CD4-positive, alpha-beta T cell treated with Interleukin-4 for 4 hours (primary cell): Measurements from ENCODE around the gene SEMA4G.

ENCODE experiments used
- DNase-seq: peaks from one replicate; pipeline ENCODE4 v3.0.0-alpha.2; 2020

Gene SEMA4G

DNA sequence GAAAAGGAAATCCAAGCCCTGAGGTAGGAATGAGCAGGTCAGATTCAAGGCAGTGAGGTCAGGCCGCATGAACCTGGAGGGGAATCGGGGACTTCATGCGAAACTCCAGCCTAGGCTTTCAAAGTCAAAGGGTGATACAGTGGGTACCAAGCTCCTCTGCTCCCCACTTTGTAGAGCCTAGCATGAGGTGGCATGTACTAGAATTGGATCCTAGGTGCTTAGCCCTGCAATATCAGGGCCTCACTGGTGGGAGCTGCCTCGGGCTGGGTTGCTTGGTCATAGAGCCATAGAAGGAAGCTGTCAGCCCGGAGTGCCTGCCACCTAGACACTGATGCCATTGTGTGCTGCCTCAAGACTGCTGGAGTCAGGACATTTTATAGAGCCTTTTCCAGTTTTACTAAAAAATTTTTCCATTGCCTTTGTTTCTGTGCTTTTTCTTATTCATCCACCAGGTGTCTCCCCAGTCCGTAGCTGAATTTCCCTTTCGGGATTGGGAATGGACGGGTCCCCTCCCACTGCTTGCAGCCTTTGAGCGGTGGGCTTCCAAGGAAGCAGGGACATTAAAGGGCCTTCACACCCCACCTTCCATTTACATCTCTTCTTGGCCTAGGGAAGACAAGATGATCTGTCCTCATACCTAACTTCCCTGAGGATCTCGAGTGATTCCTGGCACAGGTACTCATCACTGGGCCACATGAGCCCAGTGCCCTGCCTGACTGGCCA is 24.8 kb downstream of the SEMA4G start:
- no peak for DNase-seq

DNA sequence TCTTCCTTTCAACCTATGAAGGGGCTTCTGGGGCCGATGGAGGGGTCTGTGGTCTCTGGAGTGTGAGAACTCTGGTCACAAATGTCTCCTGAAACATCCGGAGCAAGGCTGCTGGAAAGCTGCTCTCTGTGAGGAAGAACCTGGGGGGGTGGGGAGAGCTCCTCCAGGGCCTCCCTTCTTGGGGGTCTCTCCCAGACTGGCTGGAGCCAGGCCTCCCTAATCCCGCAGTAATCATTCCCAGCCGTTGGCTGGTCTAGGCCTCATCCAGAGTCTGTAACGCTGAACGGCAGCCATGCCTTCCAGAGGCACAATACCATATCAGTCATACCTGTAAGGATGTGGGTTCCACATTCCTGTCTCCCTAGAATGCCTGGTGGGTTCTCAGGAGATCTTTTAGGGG is 25.9 kb downstream of the SEMA4G start:
- no peak for DNase-seq

DNA sequence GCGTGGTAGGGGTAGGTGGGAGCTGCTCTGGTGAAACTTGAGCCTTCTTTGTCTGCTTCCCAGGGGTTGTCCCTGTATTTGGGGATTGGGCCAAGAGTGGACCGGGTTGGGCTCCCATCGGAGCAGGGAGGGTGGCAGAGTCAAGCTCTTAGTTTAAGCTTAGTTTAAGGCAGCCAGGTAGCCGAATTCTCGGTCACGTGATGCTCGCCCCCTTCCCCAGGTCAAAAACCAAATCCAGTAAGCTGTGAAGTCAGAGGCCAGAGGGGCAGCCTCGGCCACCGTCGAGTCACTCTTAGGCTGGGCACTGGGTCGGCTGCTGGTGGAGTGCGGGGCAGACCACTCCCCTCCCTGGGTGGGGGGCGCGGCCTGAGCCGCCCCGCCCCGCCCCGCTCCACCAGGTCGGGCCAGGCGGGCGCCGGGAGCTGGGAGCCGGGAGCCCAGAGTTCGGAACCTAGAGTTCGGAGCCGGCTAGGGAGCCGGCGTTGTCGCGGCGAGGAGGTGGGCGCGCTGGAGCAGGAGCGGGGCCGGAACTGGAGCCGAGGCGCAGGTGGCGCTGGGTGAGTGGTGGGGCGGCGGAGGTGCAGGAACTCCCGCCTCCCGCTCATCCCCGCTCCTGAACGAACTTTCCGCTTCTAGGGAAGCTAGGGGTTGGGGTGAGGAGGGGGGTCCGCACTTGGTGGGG is 27.5 kb downstream of the SEMA4G start:
- DNase-seq, result peak; percentile 10

DNA sequence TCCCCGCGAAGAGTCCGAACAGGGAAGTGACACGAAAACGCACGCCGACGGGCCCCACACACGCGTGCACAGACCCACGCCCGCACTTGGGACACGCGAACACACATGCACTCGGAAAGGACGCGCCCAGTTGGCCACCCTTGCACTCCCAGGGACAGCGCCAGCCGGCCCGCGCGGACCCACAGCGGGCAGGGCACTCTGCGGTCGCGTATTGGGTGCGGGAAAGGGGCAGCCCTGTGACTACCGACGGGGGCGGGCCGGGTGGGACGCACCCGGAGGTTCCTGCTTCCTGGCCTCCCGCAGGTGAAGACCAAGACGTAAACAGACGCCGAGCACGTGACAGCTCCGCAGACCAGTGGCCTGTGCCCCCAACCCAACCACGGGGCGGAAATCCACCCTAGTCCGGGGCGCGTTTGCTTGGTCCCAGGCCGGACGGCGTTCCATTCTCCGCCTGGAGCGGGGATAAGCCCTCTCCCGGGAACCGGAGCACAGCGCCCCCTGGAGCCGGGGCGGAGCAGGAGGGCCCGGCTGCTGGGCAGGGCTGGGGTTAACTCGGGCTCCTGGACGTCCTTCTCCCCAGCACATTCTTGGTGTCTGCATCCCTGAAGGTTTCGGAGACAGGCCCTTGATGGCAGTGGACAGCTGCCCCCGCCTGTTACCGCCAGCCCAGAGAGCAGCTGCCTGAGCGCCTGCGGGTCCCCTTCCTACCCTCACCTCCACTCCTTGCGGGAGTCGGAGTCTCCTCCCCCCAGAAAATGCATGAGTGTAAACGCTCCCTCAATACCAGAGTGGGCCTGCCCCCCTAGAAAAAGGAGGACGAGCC is 28.3 kb downstream of the SEMA4G start:
- peak; percentile 59 for DNase-seq

DNA sequence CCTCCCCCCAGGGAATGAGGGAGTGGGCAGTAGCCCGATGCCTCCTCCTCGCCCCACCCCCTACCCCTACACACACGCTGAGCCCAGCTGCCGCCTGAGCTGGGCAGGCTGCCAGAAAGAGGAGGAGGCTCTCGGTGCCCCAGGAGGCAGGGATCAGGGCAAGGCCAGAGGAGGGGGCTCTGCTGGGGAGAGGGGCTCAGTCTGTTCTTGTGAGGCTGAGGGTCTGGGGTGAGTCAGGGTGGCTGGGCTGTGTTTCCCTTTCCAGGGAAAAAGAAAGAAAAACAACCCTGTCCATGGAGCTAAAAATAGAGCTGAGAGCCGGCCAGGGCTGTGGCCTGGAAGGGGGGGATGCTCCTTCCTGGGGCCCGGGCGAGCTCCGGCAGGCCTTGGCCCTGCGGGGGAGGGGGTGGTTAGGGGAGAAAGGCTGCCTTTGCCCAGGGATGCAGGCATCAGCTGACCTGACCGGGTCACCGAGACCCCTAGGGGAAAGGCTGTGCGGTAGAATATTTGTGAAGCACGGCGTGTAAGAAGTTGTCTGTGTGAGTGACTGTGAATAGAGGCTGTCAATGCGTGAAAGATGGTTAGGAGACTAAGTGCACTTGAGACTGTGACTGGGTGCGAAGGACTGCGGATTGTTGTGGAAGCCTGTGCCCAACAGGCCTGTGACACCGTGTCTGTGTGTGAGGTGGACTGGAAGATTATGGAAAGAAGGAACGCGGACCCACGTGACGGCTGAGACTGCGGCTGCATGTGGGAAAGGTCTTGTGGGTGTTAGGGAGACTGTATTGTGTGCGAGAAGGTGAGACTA is 29.1 kb downstream of the SEMA4G start:
- peak; percentile 51 for DNase-seq

DNA sequence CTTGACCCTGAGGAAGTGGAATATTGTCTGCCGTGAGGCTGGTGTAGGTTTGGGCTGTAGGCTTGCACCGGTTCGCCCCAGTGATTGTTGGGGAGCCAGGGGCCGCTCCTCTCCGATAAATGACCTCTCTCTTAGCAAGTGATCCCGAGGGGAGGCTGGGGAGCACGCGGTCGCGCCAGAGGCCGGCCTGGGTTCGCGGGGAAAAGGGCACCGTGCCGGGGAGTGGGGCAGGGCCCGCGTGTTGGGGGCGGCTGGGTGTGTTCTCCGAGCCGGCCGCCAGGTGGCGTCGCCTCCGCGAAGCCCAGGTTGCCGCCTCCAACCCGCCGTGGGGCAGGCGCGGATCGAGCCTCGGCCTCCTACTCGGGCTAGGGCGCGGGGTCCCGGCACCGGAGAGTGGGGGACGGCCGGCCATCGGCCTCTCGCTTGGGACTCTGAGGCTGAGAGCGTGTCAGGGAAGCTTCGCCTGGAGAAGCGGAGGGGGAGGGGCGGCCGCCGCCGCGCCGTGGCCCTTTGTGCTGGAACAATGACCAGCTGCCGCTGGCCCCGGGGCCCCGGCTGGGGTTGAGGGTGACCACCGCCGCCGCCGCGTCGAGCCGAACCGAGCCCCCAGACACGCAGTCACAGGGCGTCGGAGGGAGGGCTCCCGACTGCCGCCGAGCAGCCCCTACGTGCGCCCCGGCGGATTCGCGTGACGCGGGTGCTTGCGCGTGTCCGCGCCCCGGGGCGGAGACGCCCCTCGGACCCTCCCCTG is 29.9 kb downstream of the SEMA4G start:
- peak; percentile 56 for DNase-seq

DNA sequence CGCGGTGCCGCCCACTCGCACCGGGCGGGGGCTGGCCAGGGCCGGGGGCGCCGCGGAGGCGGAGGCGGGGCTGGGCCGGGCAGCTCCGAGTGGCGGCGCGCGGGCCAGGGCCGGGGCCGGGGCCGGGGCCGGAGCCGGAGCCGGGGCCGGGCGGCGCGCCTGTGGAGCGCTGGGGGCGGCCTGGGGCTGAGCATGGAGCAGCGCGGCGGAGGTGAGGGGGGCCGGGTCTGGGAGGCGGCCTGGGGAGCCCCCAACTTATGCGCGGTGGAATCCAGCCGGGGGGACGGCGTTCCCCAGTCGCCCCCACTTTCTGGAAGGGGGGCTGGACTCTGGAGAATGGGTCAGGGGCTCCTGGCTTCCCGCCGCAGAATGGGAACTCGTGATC is 30.4 kb downstream of the SEMA4G start, which contains the start of gene LZTS2:
Gene LZTS2, plus strand, starts transcription at position 67 of the 385 bp plus-strand sequence. CDS start 2,731 bp downstream, outside the sequence.
- no peak for DNase-seq

DNA sequence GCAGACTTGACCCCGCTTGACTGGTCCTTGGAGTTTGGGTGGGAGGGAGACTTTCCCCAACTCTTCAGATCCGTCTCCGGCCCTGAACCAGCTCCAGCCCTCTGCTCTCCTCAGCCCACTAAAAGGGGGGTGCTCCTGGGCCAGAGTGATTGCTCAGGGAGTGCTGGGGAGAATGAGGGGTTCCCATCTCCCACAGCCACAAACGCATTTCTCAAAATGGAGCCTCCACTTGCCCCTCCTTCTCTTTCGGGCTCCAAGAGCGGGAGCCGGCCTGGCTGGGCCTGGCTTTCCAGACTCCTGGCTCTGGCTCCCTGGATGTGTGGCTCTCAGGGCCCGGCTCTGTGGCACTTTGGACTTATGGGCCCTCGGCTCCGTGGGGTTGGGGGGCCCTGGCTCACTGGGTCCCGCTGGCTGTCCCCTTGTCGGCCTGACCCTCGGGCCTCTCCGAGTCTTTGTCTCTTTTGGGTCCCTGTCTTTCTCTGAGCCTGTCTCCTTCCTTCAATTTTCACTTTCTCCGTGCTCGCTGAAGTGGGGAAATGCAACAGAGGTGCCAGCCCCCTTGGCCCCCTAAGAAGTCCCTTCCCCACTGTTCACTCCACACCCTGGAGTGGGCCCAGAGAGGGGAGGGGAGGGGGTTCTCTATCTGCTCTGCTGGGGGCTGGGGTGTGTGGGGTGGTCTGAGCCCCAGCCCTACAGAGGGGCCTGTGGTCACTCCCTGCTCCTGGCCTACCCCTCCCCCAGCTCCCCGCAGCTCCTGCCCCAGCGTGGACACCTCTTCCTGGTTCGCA is 31.0 kb downstream of the SEMA4G start:
- no peak for DNase-seq

DNA sequence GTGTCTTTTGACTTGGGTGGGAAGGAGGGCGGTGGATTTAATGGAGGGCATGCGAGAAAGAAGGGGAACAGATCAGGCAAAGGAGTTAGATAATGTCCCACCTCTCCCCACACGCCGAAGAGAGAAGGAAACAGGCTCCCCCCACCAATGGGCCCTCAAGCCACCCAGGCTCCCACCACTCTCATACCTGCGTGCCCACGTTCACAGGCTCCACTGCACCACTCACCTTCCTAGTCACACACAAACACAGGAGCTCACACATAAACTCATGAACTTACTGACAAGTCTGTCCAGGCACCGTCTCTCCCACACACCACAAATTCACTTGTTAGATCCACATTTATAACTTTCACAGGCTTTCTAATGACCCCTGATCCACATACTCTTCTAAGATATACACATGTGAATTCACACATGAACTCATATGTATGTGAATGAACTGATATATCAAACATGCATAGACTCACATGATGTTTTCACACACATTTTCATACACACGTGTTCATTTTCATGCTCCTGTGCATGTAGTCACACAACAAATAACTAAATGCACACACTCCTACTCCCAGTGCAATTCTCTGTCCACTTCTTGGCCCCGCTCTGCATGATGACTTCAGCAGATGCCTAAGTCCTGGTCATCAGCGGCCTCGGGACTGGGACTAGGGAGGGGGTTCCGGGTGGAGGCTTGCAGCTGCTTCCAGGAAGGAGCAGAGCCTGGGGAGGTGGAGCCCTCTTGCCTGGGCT is 31.8 kb downstream of the SEMA4G start:
- DNase-seq, result no peak

DNA sequence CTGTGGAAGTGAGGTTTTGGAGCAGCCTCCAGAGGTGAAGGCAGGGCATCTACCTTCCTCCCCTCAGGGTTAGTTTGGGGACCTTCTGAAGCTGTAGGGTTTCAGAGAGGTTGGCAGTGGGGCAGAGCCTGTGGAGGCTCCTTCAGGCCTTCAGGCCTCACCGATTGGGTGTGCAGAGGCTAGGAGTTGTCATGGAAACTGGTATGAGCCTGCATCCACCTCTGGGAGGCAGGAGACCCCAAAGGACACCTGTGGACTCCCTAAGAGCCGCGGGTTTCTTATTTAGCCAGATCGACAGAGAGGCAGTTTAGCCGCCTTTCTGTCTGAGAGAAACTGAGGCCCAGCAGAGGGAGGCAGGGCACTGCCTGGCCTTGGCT is 32.3 kb downstream of the SEMA4G start:
- DNase-seq, result no peak

DNA sequence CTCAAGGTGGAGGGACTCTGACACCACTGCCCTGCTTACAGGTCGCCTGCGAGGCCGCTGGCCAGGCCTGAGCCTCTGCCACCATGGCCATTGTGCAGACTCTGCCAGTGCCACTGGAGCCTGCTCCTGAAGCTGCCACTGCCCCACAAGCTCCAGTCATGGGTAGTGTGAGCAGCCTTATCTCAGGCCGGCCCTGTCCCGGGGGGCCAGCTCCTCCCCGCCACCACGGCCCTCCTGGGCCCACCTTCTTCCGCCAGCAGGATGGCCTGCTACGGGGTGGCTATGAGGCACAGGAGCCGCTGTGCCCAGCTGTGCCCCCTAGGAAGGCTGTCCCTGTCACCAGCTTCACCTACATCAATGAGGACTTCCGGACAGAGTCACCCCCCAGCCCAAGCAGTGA is 33.2 kb downstream of the SEMA4G start:
- no peak for DNase-seq

DNA sequence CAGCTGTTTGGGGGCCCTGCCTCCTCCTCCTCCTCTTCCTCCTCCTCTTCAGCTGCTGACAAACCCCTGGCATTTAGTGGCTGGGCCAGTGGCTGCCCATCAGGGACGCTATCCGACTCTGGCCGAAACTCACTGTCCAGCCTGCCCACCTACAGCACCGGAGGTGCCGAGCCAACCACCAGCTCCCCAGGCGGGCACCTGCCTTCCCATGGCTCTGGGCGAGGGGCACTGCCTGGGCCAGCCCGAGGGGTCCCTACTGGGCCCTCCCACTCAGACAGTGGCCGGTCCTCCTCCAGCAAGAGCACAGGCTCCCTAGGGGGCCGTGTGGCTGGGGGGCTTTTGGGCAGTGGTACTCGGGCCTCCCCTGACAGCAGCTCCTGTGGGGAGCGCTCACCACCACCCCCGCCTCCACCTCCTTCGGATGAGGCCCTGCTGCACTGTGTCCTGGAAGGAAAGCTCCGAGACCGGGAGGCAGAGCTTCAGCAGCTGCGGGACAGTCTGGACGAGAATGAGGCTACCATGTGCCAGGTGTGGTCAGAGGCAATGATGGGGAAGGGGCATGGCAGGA is 34.4 kb downstream of the SEMA4G start:
- DNase-seq, result no peak

DNA sequence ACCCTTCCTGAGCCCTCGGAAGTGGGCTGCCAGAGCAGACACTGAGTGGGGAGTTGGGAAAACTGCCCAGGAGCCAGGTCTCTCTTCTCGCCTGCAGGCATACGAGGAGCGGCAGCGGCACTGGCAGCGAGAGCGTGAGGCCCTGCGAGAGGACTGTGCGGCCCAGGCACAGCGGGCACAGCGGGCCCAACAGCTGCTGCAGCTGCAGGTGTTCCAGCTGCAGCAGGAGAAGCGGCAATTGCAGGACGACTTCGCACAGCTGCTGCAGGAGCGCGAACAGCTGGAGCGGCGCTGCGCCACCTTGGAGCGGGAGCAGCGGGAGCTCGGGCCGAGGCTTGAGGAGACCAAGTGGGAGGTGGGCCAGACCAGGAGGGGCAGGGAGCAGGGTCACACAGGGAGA is 36.1 kb downstream of the SEMA4G start:
- no peak for DNase-seq

DNA sequence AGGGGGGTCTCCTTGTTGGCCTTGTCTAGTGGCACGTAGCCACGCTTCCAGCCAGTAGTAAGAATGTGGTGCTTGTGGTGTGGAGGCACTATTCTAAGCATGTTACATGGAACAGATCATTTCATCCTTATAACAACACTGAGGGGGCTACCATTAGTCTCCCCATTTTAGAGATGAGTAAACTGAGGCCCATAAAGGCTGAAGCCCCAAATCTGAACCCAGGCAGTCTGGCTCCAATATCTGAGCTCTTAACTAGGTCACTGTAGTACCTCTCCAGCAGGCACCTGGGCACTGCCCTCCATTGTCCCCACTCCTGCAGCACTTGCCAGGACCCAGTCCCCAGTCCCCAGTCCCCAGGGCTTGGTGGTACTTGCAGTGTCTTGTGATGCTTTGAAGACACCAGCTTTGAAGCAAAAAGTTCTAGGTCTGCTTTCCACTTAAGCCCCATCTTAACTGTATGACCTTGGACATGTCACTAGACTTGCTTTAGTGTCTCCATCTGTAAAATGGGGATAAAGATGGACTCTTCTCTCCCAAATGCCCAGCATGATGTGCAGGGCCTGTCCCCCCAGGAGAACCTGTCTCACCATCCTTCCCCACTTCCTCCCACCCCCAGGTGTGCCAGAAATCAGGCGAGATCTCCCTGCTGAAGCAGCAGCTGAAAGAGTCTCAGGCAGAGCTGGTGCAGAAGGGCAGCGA is 36.7 kb downstream of the SEMA4G start:
- DNase-seq, result no peak

DNA sequence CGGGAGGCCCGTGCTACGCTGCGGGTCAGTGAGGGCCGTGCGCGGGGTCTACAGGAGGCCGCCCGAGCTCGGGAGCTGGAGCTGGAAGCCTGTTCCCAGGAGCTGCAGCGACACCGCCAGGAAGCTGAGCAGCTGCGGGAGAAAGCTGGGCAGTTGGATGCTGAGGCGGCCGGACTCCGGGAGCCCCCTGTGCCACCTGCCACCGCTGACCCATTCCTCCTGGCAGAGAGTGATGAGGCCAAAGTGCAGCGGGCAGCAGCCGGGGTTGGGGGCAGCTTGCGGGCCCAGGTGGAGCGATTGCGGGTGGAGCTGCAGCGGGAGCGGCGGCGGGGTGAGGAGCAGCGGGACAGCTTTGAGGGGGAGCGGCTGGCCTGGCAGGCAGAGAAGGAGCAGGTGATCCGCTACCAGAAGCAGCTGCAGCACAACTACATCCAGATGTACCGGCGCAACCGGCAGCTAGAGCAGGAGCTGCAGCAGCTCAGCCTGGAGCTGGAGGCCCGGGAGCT is 37.3 kb downstream of the SEMA4G start:
- DNase-seq, result no peak

DNA sequence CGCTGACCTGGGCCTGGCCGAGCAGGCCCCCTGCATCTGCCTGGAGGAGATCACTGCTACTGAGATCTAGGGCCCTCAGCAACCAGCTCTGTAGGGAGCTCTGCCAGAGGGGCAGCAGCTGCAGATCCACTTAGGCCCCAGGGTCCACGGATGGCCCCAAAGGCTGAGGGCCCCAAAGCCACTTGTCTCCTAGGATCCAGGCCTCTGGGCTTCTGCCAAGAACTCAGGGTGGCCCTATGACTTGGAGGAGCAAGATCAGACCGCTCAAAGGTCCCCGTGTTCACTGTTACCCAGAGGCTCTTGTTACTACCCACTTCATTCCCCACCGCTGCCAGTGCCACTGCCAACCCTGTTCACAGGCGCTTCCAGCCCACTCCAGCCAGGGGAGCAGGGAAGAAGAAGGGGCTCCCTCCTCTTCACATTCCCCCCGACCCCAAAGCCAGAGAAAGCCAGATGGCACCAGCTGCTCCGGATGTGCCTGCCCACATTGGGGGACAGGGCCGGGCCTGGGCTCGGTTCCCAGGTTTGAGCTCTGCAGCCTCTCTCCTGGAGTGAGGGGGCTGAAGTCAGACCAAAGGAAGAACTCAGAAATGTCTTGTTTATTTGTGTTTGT is 37.9 kb downstream of the SEMA4G start:
- no peak for DNase-seq

DNA sequence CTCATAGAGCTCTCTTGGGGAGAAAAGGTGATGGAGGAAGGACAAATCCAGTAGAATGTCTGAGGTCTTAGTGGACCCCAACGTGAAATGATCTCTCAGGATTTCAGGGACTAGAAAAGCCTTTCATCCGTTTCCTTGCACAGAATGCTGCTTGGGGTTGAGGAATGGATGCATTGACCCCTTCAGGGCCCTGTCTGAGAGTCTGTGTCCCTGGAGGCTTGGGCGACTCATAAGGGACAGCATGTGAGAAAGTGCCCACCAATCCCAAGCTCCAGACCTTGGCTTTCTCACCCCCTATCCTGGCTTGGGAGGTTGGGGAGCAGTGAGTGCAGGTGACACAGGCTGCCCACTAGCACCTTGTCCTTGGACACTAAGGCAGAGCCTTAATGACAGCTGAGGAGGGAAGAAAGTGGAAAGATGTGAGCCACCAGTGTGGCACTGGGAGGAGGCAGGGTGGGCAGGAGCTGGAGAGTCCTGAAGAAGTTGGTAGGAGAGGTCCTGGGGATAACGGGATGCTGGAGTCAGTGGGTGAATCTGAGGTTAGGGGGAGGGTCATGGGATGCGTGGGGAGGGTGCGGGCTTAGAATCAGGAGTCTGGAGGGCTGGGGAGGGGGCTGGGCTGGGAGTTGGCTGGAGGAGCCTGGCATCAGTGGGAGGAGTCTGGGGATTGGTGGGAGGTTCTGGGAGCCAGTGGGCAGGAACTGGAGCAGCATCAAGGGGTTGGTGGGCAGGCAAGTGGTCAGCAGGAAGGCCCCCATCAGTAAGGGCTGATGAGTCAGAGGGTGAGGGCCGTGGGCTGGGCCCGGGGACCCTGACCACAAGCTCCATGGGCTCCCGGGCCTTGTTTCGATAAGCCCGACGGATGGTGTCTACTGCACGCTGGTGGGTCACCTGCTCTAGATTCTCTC is 38.9 kb downstream of the SEMA4G start:
- no peak for DNase-seq
